GM19468 (cell line): ENCODE measurements around the gene ABAT.
"Not testable (repeated sequence)": the region's sequence is repeated elsewhere in the genome, so short reads cannot be mapped to it uniquely, and the experiment has no call there.

ENCODE experiments used
- ATAC-seq: cut with Tn5 transposase; IDR thresholded peaks from one replicate; pipeline ENCODE4 v1.9.1; 2021; ENCODE audit warnings: mild to moderate bottlenecking, moderate library complexity, moderate number of reproducible peaks; ENCODE audit not compliant: unreplicated experiment; ENCODE audit errors: extremely low read depth

Gene ABAT

GRCh38 chr16:8773537-8773936 is 99.1 kb downstream of the ABAT start:
- no peak for ATAC-seq

- no peak for ATAC-seq
Observed at GRCh38 chr16:8774208-8774607, 99.8 kb downstream of the ABAT start.

DNA sequence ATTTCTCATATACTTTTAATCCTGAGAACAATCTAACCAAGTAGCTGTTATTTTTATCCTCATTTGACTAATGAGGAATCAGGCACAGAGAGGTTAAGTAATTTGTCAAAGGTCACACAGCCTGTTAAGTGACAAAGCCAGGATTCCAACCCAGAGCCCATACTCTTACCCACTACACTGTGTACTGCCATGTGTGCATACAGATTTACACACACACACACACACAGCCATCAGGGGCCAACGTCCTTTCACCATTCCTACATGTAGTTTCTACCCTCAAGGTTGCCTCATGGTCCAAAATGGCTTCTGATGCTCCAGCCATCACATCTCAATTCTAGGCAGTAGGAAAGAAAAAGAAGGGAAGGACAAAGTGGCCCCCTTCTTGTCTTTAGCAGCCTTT is 100.9 kb downstream of the ABAT start:
- ATAC-seq = no peak

- no peak for ATAC-seq
Observed at GRCh38 chr16:8776129-8776584, 101.7 kb downstream of the ABAT start.

DNA sequence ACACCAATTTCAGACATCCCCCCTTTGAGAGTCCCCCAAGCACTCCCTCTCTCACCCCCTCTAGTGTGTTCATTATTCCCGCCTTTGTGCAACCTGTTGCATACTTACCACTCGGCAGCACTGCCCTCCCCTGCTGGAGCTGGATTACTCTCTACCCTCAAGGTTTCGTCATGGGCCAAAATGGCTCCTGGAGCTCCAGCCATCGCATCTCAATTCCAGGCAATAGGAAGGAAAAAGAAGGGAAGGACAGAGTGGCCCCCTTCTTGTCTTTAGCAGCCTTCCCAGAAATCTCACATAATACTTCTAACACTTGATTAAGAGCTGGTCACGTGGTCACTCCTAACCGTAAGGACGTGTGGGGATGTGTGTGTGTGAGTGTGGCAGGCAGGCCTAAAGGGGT is 102.8 kb downstream of the ABAT start:
- ATAC-seq = no peak

DNA sequence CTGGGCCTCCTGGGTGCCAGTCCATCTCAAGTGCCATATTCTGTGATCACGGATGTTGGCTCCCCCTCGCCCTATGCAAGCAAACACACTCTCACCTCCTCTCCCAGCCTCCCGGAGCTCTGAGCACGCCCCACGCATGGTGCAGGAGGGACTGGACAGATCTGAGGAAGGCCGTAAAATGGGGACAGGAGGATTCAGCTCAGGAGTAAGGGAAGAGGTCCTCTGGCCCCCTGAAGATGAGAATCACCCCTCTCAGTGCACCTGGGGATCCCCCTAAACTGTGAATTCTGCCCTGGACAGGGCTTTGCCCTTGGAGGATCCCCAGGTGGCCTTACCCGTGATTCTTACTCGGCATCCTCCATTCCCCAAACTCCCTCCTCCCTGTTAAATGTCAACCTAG is 107.4 kb downstream of the ABAT start:
- ATAC-seq = no peak

GRCh38 chr16:8782673-8783072 is 108.3 kb downstream of the ABAT start:
- no peak for ATAC-seq

GRCh38 chr16:8785408-8785807 is 111.0 kb downstream of the ABAT start:
- no peak for ATAC-seq

DNA sequence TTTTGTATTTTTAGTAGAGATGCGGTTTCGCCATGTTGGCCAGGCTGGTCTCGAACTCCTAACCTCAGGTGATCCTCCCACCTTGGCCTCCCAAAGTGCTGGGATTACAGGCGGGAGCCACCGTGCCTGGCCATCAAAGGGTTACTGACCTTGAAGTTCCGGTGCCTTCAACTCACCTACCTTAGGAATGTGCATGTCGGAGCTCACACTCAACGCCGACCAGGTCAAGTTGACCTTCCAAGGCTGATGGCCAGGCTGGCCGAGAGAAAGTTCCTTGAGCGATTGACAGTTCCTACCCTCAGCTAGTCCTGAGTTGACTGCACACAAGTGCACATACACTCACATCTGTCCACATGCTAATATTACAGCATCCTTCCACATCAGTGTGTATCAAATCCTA is 111.9 kb downstream of the ABAT start:
- ATAC-seq = not testable (repeated sequence)

DNA sequence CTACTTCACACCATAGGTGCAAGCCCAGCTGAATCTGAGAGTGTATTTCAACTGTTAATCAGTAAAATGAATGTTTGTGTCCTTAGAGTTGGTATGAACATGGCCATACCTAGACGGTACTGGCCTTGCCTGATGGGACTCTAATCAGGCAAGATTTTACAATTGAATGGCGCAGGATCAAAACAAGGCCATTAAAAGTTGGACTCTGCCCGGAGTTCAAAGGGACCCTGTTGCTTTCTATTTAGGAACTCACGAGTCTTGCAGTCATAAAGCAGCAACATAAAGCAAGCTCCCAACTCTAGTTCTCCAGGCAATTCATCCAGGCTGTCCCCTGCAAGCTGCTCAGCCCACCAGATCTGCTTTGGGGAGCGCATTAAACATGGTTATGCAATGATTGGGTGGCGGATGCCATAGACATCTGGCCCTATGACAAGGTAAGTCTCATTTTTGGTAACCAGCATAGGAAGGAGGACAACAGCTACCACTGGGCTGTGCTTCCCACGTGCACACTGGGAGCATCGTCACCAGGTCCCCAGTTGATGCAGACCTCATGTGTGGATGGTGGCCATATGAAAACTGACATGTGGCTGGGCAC is 114.3 kb downstream of the ABAT start:
- no peak for ATAC-seq

DNA sequence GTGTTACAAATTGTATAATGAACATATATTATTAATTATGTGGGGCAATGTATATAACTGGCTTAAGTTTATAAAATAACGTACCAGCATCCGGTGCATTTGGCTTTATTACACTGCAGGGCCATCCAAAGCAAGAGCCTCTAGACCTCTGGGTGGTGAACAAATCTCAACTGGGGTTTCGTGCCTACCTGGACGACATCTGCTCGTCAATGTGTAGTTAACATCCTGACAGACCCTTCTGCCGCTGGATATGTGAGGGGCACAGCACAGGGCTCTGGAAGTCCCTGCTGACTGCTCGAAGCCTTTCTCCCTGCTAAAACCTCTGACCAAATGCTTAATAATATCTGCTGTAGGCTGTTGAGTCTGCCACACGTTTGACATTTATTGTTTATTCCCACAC is 120.7 kb downstream of the ABAT start:
- ATAC-seq = no peak

DNA sequence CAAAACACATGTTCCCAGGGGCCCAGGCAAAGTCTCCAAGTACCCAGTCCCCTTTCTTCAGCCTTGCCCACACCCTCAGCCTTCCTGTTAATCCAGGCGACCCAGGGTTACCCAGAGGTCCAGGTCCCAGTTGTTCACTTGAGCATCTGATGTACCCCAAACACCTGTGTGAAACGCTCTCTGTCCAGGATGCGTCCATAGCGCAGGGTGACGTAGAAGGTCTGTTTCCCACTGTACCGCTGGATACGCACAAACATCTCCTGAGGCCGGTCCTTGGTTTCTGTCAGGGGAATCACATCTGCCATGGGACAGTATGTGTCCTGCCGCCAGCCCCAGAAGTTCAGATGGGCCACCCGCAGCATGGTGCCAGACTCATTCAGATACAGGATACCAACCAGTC is 121.4 kb downstream of the ABAT start:
- ATAC-seq = no peak

GRCh38 chr16:8796469-8797363 is 122.3 kb downstream of the ABAT start:
- ATAC-seq = no peak

DNA sequence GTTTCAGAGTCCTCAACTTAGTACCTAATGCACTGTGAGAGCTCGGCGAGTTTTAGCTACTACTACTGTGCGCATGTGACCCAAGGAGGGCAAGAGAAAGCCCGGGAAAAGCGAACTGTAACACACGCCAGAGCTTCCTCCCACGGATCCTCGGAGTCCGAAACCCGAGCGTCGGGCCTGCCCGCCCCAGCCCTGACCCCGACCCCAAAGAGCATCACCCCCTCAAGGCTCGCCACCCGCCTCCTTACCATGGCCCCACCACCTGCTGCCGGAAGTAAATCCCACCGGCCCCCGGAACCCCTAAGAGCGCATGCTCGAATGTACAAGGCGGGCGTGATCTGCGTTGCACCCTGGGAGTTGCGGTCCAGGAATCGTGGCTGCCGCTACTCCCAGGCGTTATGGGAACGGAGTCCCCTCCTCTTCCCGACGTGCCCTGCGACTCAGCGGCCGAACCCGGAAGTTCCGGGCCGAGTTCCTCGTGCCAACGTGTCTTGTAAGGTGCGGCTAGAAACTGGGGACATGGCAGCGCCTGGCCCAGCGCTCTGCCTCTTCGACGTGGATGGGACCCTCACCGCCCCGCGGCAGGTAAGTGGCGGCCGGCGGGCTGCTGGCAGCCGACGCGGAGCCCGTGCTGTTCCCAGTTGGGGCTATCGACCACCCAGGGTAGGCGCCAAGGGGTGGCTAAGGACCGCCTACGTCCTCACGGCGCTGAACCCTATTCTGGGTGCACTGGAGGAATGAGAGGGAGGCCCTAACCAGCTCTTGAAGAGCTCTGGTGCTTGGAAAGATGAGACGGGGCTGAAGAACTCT is 123.2 kb downstream of the ABAT start, which contains the start of the genes PMM2 and TMEM186:
Gene PMM2 (plus strand): TSS at position 476 of the 810 bp plus-strand sequence. CDS start 44 bp downstream, at position 520.
Gene TMEM186 (minus strand): TSS at position 276 of the 810 bp plus-strand sequence. CDS start 25 bp downstream, at position 251.
- peak; percentile 90 for ATAC-seq

DNA sequence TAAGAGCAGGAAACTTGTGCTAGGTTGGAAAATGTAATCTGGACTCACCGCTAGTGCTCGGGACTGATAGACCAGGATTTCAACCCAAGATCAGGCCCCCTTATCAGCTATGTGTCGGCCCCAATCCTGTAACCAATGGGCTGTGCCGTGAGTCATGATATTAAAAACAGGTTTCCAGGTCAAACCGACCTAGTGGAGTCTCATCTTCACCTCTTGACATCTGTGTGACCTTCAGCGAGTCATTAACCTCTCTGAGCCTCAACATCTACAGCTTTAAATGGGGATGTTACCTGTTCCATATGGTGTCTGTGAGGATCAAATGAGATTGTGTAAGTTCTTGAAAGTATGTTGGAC is 123.7 kb downstream of the ABAT start:
- no peak for ATAC-seq

DNA sequence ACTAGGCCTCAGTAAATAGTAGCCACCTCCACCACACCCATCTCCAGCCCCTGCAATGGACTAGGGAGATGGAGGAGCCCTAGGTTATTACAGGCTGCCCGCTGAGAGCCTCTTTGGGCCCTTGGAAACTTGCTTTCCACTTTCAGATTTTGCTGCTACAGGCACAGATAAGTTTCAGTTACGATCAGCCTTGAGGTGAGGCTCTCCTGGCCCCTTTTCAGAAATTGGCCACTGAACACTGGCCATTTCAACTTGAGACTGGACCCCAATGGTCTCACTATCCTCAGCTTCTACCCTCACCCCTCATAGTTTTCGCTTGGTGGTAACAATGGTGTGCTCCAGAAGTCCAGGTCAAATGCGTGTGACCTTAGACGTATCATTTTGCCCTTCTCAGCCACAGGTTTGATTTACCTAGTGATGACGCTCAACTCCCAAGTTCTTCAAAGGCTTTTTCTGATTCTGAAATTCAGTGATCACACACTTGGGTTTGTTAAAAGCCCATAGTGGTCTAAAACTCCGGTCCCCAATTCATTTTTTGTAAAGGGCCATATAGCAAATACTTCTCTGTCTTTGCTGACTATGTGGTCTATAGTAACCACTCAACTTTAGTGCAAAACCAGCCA is 124.2 kb downstream of the ABAT start:
- ATAC-seq = no peak

- no peak for ATAC-seq
Observed at GRCh38 chr16:8801701-8802100, 127.3 kb downstream of the ABAT start.

DNA sequence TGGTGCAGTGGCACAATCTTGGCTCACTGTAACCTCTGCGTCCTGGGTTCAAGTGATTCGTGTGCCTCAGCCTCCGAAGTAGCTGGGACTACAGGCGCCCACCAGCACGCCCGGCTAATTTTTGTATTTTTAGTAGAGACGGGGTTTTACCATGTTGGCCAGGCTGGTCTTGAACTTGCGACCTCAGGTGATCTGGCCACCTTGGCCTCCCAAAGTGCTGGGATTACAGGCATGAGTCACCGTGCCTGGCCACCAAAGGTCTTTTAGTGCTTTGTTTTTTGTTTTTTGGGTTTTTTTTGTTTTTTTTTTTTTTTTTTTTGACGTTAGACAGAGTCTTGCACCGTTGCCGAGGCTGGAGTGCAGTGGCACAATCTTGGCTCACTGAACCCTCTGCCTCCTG is 129.3 kb downstream of the ABAT start:
- not testable (repeated sequence) for ATAC-seq

DNA sequence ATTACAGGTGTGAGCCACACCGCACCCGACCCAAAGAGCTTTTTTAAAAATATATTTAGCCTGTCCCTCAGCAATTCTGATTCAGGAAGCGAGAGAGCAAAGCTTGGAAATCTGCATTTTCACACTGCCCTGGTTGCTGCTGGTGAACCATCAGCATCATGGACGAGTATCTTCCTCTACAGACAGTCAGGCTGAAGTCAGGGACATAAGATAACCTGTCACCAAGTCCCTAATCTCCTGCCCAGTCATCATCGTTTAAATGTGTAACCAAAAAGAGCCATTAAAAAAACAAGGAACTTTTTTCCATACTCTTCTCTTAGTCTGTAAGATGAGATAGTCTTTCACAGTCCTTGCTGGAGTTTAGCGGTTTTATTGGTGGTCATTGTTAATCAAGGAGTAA is 129.9 kb downstream of the ABAT start:
- ATAC-seq = no peak

DNA sequence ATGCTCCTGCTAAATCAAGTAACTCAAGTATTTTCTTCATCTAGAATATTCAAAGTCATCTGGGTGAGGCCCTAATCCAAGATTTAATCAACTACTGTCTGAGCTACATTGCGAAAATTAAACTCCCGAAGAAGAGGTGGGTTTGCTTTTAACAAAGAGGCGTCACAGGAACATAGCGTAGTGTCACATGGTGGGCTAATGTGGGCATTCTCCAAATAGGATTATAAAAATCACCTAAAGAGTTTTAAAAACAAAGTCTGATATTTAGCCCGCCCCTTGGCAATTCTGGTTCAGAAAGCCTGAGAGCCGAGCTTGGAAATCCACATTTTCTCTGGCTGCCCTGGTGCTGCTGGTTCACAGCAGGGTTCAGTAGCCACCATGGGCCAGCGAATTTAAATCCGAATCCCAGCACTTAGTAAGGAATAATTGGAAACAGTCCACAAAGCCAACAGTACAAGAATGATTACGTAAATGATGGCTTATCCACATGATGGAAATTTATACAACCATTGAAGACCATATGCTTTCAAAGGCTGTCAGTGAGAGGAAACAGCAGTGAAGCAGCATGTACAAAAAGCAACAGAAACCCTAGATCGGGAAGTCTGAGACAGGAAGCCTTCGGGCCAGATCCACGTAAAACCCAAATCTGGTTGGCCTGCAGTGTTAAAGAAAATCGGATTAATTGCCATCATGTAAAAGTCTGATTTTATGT is 132.0 kb downstream of the ABAT start:
- no peak for ATAC-seq
